B cell (primary cell): ENCODE measurements around the gene CDX1.

Experiments
- EZH2 ChIP-seq: IDR thresholded peaks from 2 replicates; pipeline ENCODE4 v1.6.1; 2012; ENCODE audit warnings: borderline replicate concordance, low read depth, mild to moderate bottlenecking, moderate library complexity, low read length; ENCODE audit not compliant: insufficient read depth, poor library complexity, severe bottlenecking
- TF ChIP-seq, protein P1 (sequence below): fragments of 200-600 bp; IDR thresholded peaks from one replicate; pipeline ENCODE4 v1.8.0; 2022; ENCODE audit warnings: antibody characterized with exemption, mild to moderate bottlenecking

DNA sequence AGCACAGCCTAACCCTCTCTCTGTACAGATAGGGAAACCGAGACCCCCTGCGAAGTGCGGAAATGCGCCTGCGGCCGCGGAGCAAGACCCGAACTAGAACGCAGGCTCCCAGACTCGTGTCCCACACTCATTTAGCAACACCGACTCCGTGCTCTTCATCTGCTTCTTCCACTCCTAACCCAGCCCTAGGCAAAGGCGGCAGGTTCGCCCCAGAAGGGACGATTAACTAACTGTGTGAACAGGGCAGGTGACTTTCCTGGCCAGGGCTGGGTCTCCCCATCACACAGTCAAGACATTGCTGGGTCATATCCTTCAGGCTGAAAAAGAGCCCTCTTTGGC lies 903 bp downstream of the CDX1 start:
- TF ChIP-seq, protein P1, sequence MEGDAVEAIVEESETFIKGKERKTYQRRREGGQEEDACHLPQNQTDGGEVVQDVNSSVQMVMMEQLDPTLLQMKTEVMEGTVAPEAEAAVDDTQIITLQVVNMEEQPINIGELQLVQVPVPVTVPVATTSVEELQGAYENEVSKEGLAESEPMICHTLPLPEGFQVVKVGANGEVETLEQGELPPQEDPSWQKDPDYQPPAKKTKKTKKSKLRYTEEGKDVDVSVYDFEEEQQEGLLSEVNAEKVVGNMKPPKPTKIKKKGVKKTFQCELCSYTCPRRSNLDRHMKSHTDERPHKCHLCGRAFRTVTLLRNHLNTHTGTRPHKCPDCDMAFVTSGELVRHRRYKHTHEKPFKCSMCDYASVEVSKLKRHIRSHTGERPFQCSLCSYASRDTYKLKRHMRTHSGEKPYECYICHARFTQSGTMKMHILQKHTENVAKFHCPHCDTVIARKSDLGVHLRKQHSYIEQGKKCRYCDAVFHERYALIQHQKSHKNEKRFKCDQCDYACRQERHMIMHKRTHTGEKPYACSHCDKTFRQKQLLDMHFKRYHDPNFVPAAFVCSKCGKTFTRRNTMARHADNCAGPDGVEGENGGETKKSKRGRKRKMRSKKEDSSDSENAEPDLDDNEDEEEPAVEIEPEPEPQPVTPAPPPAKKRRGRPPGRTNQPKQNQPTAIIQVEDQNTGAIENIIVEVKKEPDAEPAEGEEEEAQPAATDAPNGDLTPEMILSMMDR: no peak
- TF ChIP-seq EZH2: no peak
